ENCODE measurements around the gene UBR7.

The UBR7 gene

GRCh38 chr14:93185349-93185720, 21.7 kb upstream of the UBR7 start:
- H3K4me3 ChIP-seq (ENCODE audit: low read depth, low read length), result peak overlapping the region; percentile 95
- peaks cover 3% of the 10 kb centered on the region; the same call in 1 of the 2 replicates for H3K4me1 ChIP-seq
- H3K27me3 ChIP-seq, result no peaks in the 10 kb centered on the region
- no peak for DNase-seq
- H3K36me3 ChIP-seq, result peaks cover 19% of the 10 kb centered on the region
- TF ChIP-seq CTCF (IDR thresholded peaks at IDR 0.05; ENCODE audit: low read depth, low read length), result no peak
- no peaks in the 10 kb centered on the region for H3K9me3 ChIP-seq

- no peak for TF ChIP-seq CTCF (IDR thresholded peaks at IDR 0.05; ENCODE audit: low read depth, low read length)
- Histone ChIP-seq H3K36me3 (peaks cover 19% of the 10 kb centered on the region), H3K4me3 (ENCODE audit: low read depth, low read length) (no peak overlapping the region), H3K27me3 (no peaks in the 10 kb centered on the region), H3K9me3 (no peaks in the 10 kb centered on the region), H3K4me1 (peaks cover 3% of the 10 kb centered on the region; the same call in 1 of the 2 replicates)
- no peak for DNase-seq
Measured at GRCh38 chr14:93186466-93186865, 20.6 kb upstream of the UBR7 start.

- peaks cover 3% of the 10 kb centered on the region; the same call in 1 of the 2 replicates for H3K4me1 ChIP-seq
- H3K36me3 ChIP-seq, result peaks cover 17% of the 10 kb centered on the region
- no peak overlapping the region for H3K4me3 ChIP-seq (ENCODE audit: low read depth, low read length)
- DNase-seq, result no peak
- H3K27me3 ChIP-seq, result no peaks in the 10 kb centered on the region
- TF ChIP-seq CTCF (IDR thresholded peaks at IDR 0.05; ENCODE audit: low read depth, low read length), result no peak
- H3K9me3 ChIP-seq, result no peaks in the 10 kb centered on the region
Measured at GRCh38 chr14:93186956-93187355, 20.1 kb upstream of the UBR7 start.

- Histone ChIP-seq H3K4me3 (ENCODE audit: low read depth, low read length) (no peak overlapping the region), H3K27me3 (no peaks in the 10 kb centered on the region), H3K9me3 (no peaks in the 10 kb centered on the region), H3K4me1 (no peaks in the 10 kb centered on the region), H3K36me3 (no peaks in the 10 kb centered on the region)
- TF ChIP-seq CTCF (IDR thresholded peaks at IDR 0.05; ENCODE audit: low read depth, low read length), result no peak
- no peak for DNase-seq
Measured at GRCh38 chr14:93195316-93195999, 11.6 kb upstream of the UBR7 start.

- Histone ChIP-seq H3K27me3 (no peaks in the 10 kb centered on the region), H3K9me3 (no peaks in the 10 kb centered on the region), H3K36me3 (no peaks in the 10 kb centered on the region), H3K4me3 (ENCODE audit: low read depth, low read length) (no peak overlapping the region), H3K4me1 (no peaks in the 10 kb centered on the region)
- DNase-seq, result no peak
- TF ChIP-seq CTCF (IDR thresholded peaks at IDR 0.05; ENCODE audit: low read depth, low read length), result no peak
Measured at GRCh38 chr14:93199031-93199430, 8.0 kb upstream of the UBR7 start.

GRCh38 chr14:93200553-93200952, 6.5 kb upstream of the UBR7 start:
- no peaks in the 10 kb centered on the region for H3K36me3 ChIP-seq
- no peak for TF ChIP-seq CTCF (IDR thresholded peaks at IDR 0.05; ENCODE audit: low read depth, low read length)

More at GRCh38 chr14:93200553-93200952, 6.5 kb upstream of the UBR7 start:
- H3K9me3 ChIP-seq, result no peaks in the 10 kb centered on the region
- DNase-seq, result no peak
- H3K4me1 ChIP-seq, result no peaks in the 10 kb centered on the region
- no peak overlapping the region for H3K4me3 ChIP-seq (ENCODE audit: low read depth, low read length)
- no peaks in the 10 kb centered on the region for H3K27me3 ChIP-seq
